GM06990 (cell line): ENCODE measurements around the gene KSR2.
"Not testable (repeated sequence)": the region's sequence is repeated elsewhere in the genome, so short reads cannot be mapped to it uniquely, and the experiment has no call there.

ENCODE experiments used
- DNase-seq: peaks from one replicate; pipeline ENCODE4 v3.0.0-alpha.2; 2011; ENCODE audit not compliant: insufficient read length; ENCODE audit errors: extremely low read depth
- H3K27me3 ChIP-seq: replicated peaks from 2 replicates; pipeline ENCODE4 v1.6.0; 2011; ENCODE audit warnings: low read length; ENCODE audit not compliant: control insufficient read depth, insufficient read depth
- H3K36me3 ChIP-seq: 2 replicates; pipeline ENCODE4 v1.5.1; 2011; ENCODE audit warnings: low read length; ENCODE audit not compliant: control insufficient read depth, insufficient read depth
- H3K4me3 ChIP-seq: replicated peaks from 2 replicates; pipeline ENCODE4 v1.5.1; 2011; ENCODE audit warnings: low read depth, mild to moderate bottlenecking, control low read depth, low read length
- TF ChIP-seq, protein P1 (sequence below): IDR thresholded peaks from 2 replicates; pipeline ENCODE4 v1.5.1; 2011; ENCODE audit warnings: low read length, control low read depth, mild to moderate bottlenecking, inconsistent platforms; ENCODE audit not compliant: insufficient read depth, poor library complexity, severe bottlenecking

KSR2 gene

DNA sequence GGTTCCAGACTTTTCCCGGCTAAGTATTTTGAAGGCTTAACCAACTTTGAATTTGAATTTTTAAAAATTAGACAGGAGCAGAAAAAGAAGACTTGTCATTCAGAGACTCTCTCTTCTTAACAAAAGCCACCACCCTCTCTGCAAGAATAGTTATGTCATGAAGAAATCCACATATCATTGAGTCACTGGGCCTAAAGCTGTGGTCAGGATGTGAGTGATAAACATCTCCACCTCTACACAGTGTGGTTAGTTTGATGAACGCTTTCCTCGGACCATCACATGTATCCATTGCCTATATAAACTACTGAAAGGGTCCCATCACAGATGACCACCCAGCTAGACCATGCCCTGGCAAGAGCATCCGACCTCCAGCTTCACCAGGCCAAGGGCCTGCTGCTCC, 226.1 kb downstream of the KSR2 start:
- DNase-seq, result no peak
- no peak overlapping the region for H3K4me3 ChIP-seq
- no peaks in the 10 kb centered on the region for H3K27me3 ChIP-seq
- TF ChIP-seq, protein P1, sequence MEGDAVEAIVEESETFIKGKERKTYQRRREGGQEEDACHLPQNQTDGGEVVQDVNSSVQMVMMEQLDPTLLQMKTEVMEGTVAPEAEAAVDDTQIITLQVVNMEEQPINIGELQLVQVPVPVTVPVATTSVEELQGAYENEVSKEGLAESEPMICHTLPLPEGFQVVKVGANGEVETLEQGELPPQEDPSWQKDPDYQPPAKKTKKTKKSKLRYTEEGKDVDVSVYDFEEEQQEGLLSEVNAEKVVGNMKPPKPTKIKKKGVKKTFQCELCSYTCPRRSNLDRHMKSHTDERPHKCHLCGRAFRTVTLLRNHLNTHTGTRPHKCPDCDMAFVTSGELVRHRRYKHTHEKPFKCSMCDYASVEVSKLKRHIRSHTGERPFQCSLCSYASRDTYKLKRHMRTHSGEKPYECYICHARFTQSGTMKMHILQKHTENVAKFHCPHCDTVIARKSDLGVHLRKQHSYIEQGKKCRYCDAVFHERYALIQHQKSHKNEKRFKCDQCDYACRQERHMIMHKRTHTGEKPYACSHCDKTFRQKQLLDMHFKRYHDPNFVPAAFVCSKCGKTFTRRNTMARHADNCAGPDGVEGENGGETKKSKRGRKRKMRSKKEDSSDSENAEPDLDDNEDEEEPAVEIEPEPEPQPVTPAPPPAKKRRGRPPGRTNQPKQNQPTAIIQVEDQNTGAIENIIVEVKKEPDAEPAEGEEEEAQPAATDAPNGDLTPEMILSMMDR, result no peak
- H3K36me3 ChIP-seq, result no peaks in the 10 kb centered on the region

DNA sequence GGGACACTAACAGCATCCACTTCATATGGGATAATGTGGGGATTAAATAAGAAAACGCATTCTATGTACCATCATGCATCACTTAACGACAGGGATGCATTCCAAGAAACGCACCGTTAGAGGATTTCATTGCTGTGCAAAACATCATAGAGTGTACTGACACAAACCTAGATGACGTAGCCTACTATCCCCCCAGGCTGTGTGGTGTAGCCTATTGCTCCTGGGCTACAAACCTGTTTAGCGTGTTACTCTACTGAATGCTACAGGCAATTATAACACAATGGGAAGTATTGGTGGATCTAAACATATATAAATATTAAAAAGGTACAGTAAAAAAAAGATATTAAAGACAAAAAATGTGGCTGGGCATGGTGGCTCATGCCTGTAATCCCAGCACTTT, 230.6 kb downstream of the KSR2 start:
- Histone ChIP-seq H3K36me3 (no peaks in the 10 kb centered on the region), H3K4me3 (no peak overlapping the region), H3K27me3 (no peaks in the 10 kb centered on the region)
- TF ChIP-seq, protein P1, result no peak
- DNase-seq, result no peak

DNA sequence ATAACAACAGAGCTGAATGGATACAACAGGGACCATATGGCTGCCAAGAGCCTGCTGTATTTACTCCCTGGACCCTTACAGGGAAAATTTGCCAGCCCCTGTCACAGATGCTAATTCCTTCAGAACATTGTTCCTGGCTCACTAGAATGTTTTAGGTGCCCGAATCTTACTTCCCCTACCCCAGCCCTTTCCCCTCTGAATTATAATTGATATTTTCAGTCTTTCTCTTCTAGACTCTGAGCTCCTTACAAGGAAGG, 235.3 kb downstream of the KSR2 start:
- no peaks in the 10 kb centered on the region for H3K27me3 ChIP-seq
- H3K4me3 ChIP-seq, result no peak overlapping the region
- DNase-seq, result no peak
- TF ChIP-seq, protein P1, result no peak
- H3K36me3 ChIP-seq, result no peaks in the 10 kb centered on the region

DNA sequence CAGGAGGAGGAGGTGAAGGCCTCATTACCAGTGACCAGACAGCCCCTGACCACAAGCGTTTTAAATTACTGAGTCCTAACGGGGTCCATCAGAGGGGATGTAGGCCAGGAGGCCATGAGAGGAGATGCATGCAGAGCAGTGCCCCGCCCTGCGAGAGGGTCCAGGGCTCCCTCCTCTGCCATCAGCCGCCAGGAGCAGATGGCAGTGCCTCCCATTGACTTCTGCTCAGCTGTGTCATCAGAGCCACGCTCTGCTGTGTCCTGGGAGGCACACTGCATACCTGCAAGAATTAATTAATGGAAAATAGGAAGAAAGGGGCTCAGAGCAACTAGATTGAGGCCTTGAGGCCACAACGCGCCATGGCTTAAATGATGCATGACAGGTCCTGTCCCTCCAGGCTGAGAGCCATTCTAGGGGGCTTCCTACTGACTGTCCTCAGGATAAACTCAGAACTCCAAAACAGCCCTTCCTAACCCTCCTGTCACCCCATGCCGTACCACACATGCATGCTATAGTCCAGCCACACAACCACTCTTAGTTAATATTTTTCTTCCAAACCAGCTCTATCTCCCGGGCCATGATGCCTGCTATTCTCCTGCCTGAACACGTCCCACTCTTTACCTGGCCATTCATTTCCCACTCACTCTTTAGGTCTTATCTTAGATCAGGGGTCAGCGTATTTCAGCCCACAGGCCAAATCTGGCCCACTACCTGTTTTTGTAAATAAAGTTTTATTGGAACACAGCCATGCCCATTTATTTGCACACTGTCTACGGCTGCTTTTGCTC, 235.8 kb downstream of the KSR2 start:
- no peak for DNase-seq
- TF ChIP-seq, protein P1, result no peak

DNA sequence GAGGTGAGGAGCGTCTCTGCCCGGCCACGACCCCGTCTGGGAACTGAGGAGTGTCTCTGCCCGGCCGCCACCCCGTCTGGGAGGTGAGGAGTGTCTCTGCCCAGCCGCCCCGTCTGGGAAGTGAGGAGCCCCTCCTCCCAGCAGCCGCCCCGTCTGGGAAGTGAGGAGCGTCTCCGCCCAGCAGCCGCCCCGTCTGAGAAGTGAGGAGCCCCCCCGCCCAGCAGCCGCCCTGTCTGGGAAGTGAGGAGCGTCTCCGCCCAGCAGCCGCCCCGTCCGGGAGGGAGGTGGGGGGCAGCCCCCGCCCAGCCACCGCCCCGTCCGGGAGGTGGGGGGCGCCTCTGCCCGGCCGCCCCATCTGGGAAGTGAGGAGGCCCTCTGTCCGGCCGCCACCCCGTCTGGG, 237.7 kb downstream of the KSR2 start:
- H3K27me3 ChIP-seq, H3K4me3 ChIP-seq, H3K36me3 ChIP-seq, DNase-seq: not testable (repeated sequence)

More for the DNA sequence above, 235.8 kb downstream of the KSR2 start:
- no peaks in the 10 kb centered on the region for H3K36me3 ChIP-seq
- H3K4me3 ChIP-seq, result no peak overlapping the region
- H3K27me3 ChIP-seq, result no peaks in the 10 kb centered on the region

DNA sequence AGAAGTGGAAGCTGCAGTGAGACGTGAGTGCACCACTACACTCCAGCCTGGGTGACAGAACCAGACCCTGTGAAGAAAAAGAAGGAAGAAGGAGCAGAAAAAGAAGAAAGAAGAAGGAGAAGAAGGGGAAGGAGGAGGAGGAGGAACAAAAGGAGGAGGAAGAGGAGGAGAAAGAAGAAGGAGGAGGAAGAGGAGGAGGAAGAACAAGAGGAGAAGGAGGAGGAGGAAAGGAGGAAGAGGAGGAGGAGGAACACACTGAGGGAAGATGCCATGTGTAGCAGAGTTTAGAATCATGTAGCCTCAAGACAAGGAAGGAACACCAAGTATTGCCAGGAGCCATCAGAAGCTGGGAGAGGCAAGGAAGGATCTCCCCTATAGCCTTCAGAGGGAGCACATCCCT, 241.5 kb downstream of the KSR2 start:
- TF ChIP-seq, protein P1, result no peak
- no peaks in the 10 kb centered on the region for H3K27me3 ChIP-seq
- no peak overlapping the region for H3K4me3 ChIP-seq
- H3K36me3 ChIP-seq, result no peaks in the 10 kb centered on the region
- no peak for DNase-seq
